SU-DHL-6 (cell line): Measurements from ENCODE around the gene ADPRHL1.

ENCODE experiments used
- CTCF ChIP-seq: fragments of 200-600 bp; sonication (generic); IDR thresholded peaks from one replicate; pipeline ENCODE4 v1.5.1; 2017; ENCODE audit warnings: antibody characterized with exemption, mild to moderate bottlenecking, low read length, moderate library complexity; ENCODE audit not compliant: insufficient read depth, poor library complexity, severe bottlenecking
- EZH2phosphoT487 ChIP-seq: fragments of 200-600 bp; sonication (generic), shearing (Covaris generic); conservative IDR thresholded peaks from 2 replicates; pipeline ENCODE4 v1.6.1; 2018; ENCODE audit warnings: mild to moderate bottlenecking, antibody characterized with exemption, low read length, moderate library complexity, mixed read lengths

- TF ChIP-seq CTCF (no peak), EZH2phosphoT487 (no peak)
These were observed 52.5 kb downstream of the ADPRHL1 start for GRCh38 chr13:113400621-113401451.
